ENCODE results near the gene CHST2.
A peak's percentile ranks its signal among the peaks of the same experiment; 100 is the strongest.

CHST2 gene

DNA sequence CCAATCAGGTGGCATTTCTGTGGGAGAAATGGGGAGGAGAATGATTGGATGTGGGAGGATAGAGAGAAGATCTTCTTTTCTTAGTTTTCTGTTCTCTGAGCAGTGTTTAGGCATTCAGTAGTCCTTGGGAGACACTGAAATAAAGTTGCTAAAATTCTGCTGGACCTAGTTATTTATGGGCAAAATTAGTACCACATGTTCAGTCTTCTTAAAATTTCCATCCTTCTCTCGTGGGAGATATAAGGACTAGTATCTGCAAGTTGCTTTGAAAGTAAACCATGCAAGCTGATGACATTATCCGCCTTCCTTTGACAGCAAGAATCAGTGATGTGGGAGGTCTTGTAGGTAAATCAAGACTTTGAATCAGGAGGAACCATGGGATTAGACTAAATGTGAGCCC lies 19.9 kb upstream of the CHST2 start:
- DNase-seq = no peak

DNA sequence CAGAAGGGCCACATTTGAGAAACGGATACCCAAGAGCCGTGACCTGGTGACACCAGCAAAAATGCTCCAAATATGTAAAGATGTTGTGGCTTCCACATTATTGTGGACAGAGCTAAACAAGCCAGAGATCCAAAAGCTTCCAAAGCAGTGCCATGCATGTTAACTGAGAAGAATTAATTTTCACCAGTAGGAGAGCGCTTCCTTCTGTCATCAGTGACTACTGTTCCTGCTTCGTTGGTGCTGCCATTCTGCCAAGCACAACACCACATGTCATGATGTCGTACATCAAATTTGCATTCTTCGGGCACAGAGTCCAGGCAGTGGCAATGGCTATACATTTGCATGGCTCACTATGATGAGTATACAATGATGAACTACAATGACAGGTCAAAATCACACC lies 19.1 kb upstream of the CHST2 start:
- no peak for DNase-seq

DNA sequence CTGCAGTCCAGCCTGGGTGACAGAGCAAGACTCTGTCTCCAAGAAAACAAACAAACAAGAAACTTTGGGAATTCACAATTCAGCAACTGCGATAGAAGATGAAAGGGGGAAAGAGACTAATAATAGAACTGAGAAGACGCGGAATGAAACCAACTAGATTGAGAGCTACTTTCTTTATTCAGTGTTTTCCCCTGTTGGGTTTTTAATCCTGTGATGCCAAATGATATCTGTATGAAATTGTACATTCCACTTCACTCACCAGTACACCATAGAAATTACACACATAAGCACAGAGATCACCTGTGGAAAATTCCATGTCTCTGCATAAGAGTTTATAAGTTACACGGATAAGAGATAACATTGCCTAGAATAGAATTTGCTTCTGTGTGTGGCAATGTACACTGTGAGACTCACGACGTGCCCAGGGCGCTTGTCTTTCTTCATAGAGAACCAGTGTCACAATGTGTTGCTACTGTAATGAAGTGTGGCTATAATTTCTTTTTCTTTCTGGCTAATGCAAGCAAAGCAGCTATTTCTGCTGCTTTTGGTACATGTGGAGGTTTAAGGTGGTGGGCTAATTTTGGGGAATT lies 17.7 kb upstream of the CHST2 start:
- no peak for DNase-seq

DNA sequence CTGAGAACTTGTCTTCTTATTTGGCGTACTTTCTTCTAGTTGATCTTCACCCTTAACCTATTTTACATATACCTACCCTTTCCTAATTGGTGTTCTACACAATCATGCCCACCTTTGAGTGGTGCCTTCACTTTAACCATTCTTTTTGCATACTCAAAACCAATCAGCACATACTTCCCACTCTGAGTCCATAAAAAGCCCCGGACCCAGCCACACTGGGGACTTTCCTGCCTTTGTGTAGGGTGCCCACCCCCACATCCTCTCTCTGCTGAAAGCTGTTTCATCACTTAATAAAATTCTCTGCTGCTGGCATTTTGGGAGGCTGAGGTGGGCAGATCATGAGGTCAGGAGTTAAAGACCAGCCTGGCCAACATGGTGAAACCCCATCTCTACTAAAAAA lies 15.9 kb upstream of the CHST2 start:
- no peak for DNase-seq

DNA sequence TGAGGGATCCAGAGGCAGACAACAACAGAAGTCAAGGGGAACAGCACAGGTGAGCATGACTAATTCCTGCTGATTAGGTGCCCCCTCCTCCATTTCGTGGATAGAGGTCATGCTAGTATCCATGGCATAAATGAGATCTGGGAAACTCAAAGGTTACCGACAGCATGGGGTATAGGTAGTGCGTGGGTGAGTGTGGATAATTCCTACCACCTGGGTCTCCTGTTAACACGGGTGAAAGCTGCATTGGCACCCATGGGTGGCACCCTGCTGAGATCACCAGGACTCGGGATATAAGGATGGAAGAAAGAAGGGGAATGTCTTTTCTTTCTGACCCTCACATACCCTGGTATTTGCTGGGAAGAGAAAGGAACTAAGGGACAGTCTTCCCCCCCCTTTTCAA lies 14.4 kb upstream of the CHST2 start:
- no peak for DNase-seq

DNA sequence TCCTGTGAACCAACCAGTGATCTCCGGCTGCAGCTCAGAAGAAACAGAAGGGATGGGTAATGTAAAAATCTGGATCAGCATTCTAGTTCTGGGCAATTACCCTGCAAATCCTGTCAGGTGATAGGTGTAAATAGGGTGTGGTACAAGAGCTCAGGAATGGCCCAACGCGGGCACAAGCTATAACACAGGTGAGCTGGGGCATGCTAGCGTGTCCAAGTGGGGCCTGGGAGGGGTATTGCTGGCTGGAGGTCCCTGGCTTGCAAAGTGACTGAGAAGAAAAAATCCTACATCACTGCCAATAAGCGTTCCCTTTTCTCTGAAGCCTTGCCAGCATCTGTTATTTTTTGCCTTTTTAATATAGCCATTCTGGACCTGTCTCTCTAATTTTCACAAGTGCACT lies 9.7 kb upstream of the CHST2 start:
- no peak for DNase-seq

DNA sequence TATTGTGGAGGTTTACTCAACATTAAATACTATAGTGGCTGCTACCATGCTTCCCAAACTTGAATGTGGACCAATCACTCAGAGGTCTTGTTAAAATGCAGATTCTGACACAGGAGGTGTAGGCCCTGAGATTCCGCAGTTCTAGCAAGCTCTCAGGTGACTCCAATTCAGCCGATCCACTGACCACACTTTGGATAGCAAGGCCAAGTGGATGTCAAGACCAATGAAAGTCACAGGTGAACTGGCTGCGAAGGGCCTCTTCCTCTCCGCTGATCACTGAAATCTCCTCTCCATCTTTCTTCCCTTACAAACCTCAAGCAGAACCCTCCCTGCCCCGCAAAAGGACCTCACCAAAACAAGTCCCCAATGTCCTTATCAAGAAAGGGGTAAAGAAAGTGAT lies 9.2 kb upstream of the CHST2 start:
- no peak for DNase-seq

DNA sequence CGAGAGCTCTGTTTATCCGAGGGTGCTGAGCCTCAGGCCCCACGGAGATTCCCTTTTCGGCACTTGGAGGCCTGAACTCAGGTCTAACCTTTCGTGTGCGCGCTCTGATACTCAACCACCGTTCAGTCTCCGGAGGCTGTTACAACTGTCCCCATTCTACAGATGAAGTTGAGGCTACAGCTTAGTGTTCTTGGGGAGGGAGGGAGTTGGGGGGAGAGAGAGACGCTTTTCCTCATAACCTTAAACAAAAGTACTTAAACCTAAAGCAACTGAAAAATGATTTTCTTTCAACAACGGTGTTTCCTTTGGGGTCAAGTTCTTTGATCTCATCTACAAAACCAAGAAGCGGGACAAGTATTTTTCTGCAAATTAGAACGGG lies 952 bp upstream of the CHST2 start:
- no peak for DNase-seq

DNA sequence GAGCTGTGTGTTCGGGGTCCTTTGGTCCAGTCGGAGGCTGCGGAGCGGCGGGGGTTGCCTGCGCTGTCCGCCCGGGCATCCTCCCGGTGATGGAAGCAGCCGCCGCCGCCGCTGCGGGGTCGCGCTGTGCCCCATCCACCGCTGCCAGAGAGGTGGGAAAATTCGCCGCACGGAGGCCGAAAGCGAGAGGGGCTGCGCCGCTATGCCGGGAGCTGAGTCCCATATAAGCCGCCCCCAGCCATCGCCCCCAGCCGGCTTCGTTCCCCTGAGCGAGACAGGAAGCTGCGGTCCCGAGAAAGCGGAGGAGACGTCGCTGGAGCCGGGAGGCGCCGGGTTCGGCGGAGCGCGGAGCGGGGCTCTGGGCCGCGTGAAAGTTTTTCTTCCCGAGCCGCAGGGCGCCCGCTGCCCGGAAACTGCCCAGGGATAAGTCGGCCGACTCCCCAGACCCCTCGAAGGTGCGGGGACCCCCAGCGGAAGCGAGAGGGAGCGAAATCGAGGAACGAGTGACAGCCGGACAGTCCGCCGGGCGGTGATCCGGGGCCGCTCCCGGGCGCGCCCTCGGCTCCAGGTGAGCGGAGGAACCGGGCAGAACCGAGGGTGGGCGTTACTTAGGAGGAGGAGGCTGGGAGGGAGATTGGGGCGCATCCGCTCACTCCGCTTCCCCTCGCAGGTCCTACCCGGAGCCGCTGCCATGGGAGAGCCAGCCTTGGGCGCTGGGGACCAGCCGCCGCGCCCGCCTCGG lies 574 bp downstream of the CHST2 start:
- DNase-seq = peak; percentile 21

DNA sequence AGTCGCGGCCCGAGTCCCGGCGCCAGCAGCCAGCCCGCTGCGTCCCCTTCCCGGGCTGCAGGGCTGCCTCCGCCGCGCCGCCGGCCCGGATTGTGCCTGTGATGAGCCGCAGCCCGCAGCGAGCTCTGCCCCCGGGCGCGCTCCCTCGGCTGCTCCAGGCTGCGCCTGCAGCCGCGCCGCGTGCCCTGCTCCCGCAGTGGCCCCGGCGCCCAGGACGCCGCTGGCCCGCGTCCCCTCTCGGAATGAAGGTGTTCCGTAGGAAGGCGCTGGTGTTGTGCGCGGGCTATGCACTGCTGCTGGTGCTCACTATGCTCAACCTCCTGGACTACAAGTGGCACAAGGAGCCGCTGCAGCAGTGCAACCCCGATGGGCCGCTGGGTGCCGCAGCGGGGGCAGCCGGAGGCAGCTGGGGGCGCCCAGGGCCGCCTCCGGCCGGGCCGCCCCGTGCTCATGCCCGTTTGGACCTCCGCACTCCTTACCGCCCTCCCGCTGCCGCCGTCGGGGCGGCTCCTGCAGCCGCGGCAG lies 1.2 kb downstream of the CHST2 start:
- DNase-seq = peak; percentile 39

DNA sequence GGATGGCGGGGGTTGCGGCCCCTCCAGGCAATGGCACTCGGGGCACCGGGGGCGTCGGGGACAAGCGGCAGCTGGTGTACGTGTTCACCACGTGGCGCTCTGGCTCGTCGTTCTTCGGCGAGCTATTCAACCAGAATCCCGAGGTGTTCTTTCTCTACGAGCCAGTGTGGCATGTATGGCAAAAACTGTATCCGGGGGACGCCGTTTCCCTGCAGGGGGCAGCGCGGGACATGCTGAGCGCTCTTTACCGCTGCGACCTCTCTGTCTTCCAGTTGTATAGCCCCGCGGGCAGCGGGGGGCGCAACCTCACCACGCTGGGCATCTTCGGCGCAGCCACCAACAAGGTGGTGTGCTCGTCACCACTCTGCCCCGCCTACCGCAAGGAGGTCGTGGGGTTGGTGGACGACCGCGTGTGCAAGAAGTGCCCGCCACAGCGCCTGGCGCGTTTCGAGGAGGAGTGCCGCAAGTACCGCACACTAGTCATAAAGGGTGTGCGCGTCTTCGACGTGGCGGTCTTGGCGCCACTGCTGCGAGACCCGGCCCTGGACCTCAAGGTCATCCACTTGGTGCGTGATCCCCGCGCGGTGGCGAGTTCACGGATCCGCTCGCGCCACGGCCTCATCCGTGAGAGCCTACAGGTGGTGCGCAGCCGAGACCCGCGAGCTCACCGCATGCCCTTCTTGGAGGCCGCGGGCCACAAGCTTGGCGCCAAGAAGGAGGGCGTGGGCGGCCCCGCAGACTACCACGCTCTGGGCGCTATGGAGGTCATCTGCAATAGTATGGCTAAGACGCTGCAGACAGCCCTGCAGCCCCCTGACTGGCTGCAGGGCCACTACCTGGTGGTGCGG lies 1.9 kb downstream of the CHST2 start:
- peak; percentile 65 for DNase-seq

DNA sequence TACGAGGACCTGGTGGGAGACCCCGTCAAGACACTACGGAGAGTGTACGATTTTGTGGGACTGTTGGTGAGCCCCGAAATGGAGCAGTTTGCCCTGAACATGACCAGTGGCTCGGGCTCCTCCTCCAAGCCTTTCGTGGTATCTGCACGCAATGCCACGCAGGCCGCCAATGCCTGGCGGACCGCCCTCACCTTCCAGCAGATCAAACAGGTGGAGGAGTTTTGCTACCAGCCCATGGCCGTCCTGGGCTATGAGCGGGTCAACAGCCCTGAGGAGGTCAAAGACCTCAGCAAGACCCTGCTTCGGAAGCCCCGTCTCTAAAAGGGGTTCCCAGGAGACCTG lies 2.5 kb downstream of the CHST2 start:
- no peak for DNase-seq

DNA sequence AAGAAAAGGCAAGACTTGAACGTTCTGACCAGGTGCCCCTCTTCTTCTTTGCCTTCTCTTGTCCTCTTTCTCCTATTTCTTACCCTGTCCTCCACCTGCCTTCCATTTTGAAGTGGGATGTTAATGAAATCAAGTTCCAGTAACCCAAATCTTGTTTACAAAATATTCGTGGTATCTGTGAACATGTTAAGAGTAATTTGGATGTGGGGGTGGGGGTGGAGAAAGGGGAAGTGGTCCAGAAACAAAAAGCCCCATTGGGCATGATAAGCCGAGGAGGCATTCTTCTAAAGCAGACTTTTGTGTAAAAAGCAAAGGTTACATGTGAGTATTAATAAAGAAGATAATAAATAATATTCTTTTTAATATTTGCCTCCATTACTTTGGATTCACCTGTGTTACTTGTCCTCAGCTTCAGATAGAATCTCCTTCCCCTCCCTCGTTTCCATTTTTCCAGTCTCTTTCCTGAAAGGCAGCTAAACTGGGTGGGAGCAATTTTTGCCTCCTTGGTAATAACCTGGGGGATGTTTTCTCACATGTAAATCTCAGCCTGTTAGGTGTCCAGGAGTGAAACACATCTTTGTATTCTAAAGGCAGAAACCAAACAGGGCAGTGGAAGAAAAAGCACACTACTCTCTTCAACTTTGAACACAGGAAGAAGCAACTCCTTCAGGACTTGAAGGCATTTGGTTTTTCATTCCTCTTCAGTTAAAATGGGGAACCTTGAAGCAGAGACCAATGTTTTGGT lies 3.2 kb downstream of the CHST2 start:
- DNase-seq = no peak

DNA sequence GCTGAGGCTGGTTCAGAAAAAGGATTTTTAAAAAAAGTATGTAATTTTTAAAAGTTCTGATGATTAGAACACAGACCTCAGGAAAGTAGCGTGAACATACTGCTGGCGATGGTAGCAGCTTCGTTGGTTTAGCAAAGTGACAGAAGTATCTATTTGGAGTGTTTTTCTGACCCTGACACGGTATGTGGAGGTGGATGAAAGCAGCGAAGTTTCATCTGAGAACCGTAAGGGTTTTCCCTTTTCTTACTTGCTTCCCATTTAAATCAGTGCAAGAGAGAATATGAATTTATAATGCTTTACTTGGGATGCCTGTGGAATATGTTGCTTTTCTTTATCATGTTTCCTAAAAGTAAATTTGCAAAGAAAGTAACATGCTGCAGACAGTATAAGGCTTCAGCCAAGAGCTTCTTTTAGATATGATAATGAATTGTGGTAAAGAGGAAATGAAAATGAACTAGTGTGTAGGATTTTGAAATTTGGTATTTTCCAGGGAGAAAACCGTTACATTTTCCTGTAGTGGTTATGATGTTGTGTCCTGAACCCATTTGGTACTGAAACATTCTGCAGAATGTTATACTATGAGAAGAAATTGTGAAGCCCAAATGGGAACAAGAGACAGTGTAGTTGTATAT lies 3.9 kb downstream of the CHST2 start:
- no peak for DNase-seq

DNA sequence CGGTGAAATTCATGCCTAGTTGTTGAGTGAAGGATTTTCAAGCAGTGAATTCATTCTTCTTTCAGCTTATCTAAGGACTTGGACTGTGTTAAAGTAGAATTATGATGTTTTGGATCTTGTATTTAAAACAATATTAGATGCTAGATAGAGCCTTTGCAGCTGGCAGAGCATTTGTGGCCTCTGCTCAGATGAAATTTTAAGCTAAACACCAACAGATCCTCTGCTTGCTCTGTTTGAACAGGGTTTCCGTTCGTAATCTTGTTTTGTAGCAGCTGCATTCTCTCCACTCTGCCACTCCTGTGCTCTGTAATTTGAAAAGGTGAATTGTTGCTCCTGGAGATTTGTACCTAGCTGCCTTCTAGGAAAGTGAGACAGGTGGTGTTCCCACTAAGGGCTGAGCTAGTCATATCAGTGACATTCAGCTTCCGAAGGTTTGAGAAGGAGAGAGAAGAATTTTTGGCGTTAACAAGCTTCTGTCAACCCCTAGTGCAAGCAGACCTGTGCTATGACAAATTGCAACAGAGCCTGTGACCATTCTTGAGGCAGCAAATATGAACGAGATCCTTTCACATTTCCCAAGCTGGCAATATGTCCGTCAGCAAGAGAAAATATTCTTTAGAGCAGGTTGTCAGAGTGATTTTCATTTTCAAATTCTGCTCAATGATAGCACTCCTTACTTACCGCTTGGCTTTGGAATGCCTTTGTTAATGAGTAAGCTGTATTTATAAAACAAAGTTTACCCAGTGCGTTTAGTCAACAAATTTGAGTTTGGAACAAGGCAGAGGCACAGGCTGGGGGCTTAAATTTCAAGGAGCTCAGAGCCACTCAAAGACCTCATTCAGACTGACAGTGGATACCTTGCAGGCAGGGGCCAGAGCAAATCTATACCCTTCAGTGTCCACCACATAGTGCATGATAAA lies 5.3 kb downstream of the CHST2 start:
- DNase-seq = no peak

DNA sequence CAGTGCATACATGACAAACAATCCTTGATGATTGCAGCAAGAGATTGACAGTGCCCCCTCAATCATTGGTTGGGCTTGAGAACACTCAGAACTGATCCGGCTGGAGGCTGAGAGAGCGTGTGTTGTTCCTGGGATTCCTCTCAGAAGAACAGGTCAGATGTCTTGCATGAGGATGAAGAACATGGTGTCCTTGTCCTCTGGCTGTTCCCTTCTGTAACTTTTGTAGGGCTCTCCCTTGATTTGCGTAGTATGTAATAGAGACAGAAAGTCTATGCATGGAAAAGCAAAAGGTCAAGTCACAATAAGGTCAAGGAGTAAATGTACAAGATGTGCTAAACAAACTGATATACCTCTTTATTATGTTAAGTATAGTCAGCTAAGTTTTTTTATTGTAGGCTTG lies 8.2 kb downstream of the CHST2 start:
- no peak for DNase-seq

DNA sequence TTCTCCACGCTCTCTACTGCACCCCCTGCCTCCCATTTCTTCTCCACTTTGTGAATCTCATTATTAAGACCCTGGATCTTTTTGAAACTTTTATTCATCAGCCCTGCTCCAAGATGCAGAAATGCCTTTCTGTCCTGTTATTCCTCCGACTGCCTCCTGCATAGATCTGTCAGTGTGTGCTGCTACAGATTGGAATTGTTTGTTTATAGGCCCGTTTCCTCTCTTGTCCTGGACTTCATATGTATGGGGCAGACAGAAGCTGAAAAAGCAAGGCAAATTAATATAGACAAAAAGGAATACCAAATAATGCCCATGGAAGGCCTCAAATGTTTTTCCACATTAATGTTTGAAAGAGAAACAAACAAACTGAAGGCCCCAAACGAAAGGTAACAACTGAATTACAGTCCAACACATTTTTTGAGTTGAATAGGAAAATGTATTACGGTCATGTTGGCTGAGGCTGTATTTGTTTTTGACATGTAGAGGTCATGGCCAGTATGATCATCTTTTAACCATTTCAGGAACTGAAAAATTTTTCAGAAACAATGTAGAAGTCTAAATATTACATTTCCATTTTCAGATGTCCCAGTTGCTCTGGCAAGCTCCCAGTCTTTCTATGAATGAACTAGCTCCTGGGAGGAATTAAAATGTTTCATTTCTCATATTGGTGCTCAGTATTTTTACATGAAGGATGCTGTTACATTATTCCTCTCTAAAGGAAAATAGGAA lies 8.8 kb downstream of the CHST2 start:
- no peak for DNase-seq

DNA sequence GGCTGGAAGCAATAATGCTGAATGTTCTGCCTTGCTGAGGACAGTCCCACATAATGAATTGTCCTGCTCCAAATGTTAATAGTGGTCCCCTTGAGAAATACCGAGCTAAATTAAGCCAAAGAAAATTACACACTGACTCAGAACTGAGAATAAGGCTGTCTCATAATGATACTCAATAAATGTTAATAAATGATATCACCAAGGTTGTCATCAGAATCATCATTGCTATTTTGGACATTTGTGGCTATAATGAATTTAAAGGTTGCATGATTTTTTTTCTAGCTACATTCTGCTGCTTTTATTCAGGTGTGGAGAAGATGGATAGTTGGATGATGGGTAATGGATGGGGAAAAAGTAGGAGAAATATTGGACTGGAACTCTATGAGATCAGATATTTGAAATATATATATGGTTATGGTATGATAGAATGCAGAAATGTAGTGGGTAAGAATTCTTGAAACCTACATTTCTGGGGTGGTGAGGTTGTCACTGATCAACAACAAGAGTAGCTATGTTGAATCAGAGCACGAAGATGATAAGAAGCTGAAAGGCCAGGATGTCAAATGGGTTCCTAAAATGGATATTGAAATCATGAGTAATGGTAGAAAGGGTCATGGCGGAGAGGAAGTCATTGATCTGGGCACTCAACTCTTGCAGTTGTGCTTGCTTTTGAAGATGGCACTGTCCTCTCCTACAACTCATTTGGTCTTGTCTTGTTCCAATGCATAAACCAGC lies 12.8 kb downstream of the CHST2 start:
- no peak for DNase-seq

DNA sequence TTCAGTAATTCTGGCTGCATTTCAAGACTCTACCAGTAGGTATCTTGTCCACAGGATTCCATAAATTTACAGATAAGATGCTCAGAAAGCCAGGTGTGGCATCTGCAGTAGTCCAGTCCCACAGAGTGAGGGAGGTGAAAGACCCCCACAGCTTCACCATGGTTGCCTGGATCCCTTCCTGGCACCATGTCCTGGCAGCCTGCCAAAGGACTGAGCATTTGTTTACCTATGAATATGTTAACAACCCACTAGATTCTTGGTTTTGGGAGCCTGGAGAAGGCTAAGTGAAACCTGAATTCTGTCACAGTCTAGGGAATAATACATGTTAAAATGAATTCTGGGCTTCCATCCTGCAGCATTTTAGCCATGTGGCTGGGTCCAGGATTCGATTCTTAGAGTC lies 14.9 kb downstream of the CHST2 start:
- DNase-seq = no peak

DNA sequence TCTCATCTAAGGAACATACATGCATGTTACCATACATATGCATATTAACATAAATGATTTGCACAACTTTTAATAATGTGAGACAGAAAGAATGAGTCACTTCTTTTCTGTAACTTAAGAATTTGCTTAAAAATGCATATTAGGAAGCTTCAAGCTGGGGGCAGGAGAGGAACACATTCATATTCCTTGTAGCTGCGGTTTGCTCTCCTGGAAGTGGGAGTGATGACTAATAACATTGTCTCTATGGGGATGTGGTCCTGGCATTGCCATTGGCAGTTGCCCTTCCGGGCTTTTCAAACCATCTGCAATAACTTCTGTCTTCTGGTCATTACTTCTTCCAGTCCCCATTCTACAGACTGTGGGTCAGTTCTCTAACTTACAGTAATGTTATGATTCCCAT lies 15.6 kb downstream of the CHST2 start:
- no peak for DNase-seq

All from activated naive CD4-positive, alpha-beta T cell treated with Interleukin-2 at 50 U/mL for 16 hours (primary cell).